Measurements from ENCODE around the gene BSG. TPM values are rescaled to one million over a fixed set of nuclear protein-coding genes. Genes with fewer than 3 reads are reported as not detected.

Gene BSG
- total and polyA plus RNA-seq, 4 donors: 80.4 to 367 (median 149) TPM

DNA sequence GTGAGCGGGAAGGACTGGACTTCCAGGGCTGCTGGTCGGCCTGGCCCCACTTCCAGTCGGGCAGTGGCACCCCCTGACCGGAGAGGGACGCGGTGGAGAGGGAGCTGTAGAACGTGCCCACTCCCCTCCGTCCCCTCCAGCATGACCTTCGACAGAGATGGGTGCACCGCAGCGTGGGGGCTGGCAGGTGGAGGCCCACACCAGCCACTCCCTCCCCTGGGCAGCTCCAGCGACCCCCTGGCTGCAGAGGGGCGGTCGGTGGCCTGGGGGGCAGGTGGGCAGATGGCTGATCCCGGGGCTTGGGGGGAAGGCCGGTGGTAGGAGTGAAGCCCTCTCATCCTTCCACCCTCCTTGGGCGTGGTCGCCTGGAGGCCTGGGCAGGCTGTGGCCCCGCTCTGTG is 19.7 kb downstream of the BSG start:
- no peak overlapping the region for H3K4me3 ChIP-seq (ENCODE audit: low read depth in 1 of 3, low read length in 3 of 3)
- peaks cover 0 to 7% (median 2%) of the 10 kb centered on the region in 4 donors for H3K4me1 ChIP-seq (ENCODE audit: control insufficient read depth in 4 of 4, insufficient read depth in 4 of 4, low read length in 3 of 4)
- no peak overlapping the region for H3K27ac ChIP-seq (ENCODE audit: low read depth in 1 of 2, low read length in 2 of 2)
- H3K27me3 ChIP-seq (ENCODE audit: control insufficient read depth in 4 of 4, insufficient read depth in 4 of 4, low read length in 3 of 4): peaks cover 0 to 15% (median 2%) of the 10 kb centered on the region in 4 donors
- no peak overlapping the region for H3K9ac ChIP-seq (ENCODE audit: low read depth in 1 of 2, low read length in 2 of 2)
- no peaks in the 10 kb centered on the region for H3K9me3 ChIP-seq (ENCODE audit: control insufficient read depth in 4 of 4, low read length in 3 of 4)
- TF ChIP-seq TAF1 (conservative IDR thresholded peaks at IDR 0.05) (no peak), HNF4G (IDR thresholded peaks at IDR 0.05) (no peak), HNF4A (conservative IDR thresholded peaks at IDR 0.05) (no peak), YY1 (IDR thresholded peaks at IDR 0.05) (no peak), FOXA1 (IDR thresholded peaks at IDR 0.05) (no peak), FOXA2 (IDR thresholded peaks at IDR 0.05) (no peak), NR2F2 (IDR thresholded peaks at IDR 0.05) (no peak), SP1 (IDR thresholded peaks at IDR 0.05) (no peak), EGR1 (IDR thresholded peaks at IDR 0.05; ENCODE audit: low read depth in 2 of 2) (no peak)
- TF ChIP-seq, protein P1, sequence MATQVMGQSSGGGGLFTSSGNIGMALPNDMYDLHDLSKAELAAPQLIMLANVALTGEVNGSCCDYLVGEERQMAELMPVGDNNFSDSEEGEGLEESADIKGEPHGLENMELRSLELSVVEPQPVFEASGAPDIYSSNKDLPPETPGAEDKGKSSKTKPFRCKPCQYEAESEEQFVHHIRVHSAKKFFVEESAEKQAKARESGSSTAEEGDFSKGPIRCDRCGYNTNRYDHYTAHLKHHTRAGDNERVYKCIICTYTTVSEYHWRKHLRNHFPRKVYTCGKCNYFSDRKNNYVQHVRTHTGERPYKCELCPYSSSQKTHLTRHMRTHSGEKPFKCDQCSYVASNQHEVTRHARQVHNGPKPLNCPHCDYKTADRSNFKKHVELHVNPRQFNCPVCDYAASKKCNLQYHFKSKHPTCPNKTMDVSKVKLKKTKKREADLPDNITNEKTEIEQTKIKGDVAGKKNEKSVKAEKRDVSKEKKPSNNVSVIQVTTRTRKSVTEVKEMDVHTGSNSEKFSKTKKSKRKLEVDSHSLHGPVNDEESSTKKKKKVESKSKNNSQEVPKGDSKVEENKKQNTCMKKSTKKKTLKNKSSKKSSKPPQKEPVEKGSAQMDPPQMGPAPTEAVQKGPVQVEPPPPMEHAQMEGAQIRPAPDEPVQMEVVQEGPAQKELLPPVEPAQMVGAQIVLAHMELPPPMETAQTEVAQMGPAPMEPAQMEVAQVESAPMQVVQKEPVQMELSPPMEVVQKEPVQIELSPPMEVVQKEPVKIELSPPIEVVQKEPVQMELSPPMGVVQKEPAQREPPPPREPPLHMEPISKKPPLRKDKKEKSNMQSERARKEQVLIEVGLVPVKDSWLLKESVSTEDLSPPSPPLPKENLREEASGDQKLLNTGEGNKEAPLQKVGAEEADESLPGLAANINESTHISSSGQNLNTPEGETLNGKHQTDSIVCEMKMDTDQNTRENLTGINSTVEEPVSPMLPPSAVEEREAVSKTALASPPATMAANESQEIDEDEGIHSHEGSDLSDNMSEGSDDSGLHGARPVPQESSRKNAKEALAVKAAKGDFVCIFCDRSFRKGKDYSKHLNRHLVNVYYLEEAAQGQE (IDR thresholded peaks at IDR 0.05): no peak
- H3K36me3 ChIP-seq (ENCODE audit: control insufficient read depth in 4 of 4, insufficient read depth in 3 of 4, low read depth in 1 of 4, low read length in 3 of 4): no peaks in the 10 kb centered on the region
- 79% methylated on average over 19 of the region's 19 CpGs for WGBS
- DNase-seq (ENCODE audit: low spot score): no peak

GRCh38 chr19:593055-593454 is 20.7 kb downstream of the BSG start:
- TF ChIP-seq YY1 (IDR thresholded peaks at IDR 0.05): no peak
- TF ChIP-seq, protein P1 (IDR thresholded peaks at IDR 0.05): no peak
- no peak for TF ChIP-seq RXRA (IDR thresholded peaks at IDR 0.05)
- TF ChIP-seq JUND (IDR thresholded peaks at IDR 0.05): no peak
- TF ChIP-seq TAF1 (conservative IDR thresholded peaks at IDR 0.05): no peak
- no peak for TF ChIP-seq ATF3 (IDR thresholded peaks at IDR 0.05)
- no peak for TF ChIP-seq MAX (IDR thresholded peaks at IDR 0.05)
- TF ChIP-seq NR2F2 (IDR thresholded peaks at IDR 0.05): no peak
- no peak for TF ChIP-seq SP1 (IDR thresholded peaks at IDR 0.05)
- no peak for TF ChIP-seq EGR1 (IDR thresholded peaks at IDR 0.05; ENCODE audit: low read depth in 2 of 2)
- TF ChIP-seq ZBTB33 (IDR thresholded peaks at IDR 0.05): no peak
- TF ChIP-seq CTCF (IDR thresholded peaks at IDR 0.05; ENCODE audit: low read depth, low read length, missing input control): no peak
- TF ChIP-seq RAD21 (IDR thresholded peaks at IDR 0.05): no peak
- no peak for TF ChIP-seq GABPA (IDR thresholded peaks at IDR 0.05 in 1 of 2, conservative IDR thresholded peaks at IDR 0.05 in 1 of 2)
- TF ChIP-seq HNF4A (conservative IDR thresholded peaks at IDR 0.05): no peak
- TF ChIP-seq FOXA1 (IDR thresholded peaks at IDR 0.05): no peak
- no peak for TF ChIP-seq FOXA2 (IDR thresholded peaks at IDR 0.05)
- H3K27me3 ChIP-seq (ENCODE audit: control insufficient read depth in 4 of 4, insufficient read depth in 4 of 4, low read length in 3 of 4): peaks cover 0 to 15% (median 2%) of the 10 kb centered on the region in 4 donors

More at GRCh38 chr19:593055-593454, 20.7 kb downstream of the BSG start:
- no peak overlapping the region for H3K9ac ChIP-seq (ENCODE audit: low read depth in 1 of 2, low read length in 2 of 2)
- H3K9me3 ChIP-seq (ENCODE audit: control insufficient read depth in 4 of 4, low read length in 3 of 4): no peaks in the 10 kb centered on the region
- DNase-seq (ENCODE audit: low spot score): no peak
- H3K4me1 ChIP-seq (ENCODE audit: control insufficient read depth in 4 of 4, insufficient read depth in 4 of 4, low read length in 3 of 4): peaks cover 0 to 5% (median 2%) of the 10 kb centered on the region in 4 donors
- no peak overlapping the region for H3K4me3 ChIP-seq (ENCODE audit: low read depth in 1 of 3, low read length in 3 of 3)
- 83% methylated on average over 18 of the region's 18 CpGs for WGBS
- no peaks in the 10 kb centered on the region for H3K36me3 ChIP-seq (ENCODE audit: control insufficient read depth in 4 of 4, insufficient read depth in 3 of 4, low read depth in 1 of 4, low read length in 3 of 4)
- no peak overlapping the region for H3K27ac ChIP-seq (ENCODE audit: low read depth in 1 of 2, low read length in 2 of 2)
